KMS-11 (cell line): ENCODE measurements around the gene TSACC.
"Not testable (repeated sequence)": the region's sequence is repeated elsewhere in the genome, so short reads cannot be mapped to it uniquely, and the experiment has no call there.

Source experiments
- H2AFZ ChIP-seq: fragments of 200-600 bp; sonication (generic); 2 replicates; pipeline ENCODE4 v1.6.1; 2016; ENCODE audit warnings: antibody characterized with exemption, mixed run types, low read depth
- H3K27ac ChIP-seq: fragments of 200-600 bp; sonication (generic); 2 replicates; pipeline ENCODE4 v1.6.1; 2016; ENCODE audit warnings: mild to moderate bottlenecking, mixed run types
- H3K27me3 ChIP-seq: fragments of 200-600 bp; sonication (generic); 2 replicates; pipeline ENCODE4 v1.6.1; 2017; ENCODE audit warnings: mild to moderate bottlenecking, low read depth, mixed run types, moderate library complexity; ENCODE audit not compliant: insufficient read depth
- H3K36me3 ChIP-seq: fragments of 200-600 bp; sonication (generic); 2 replicates; pipeline ENCODE4 v1.6.1; 2017; ENCODE audit warnings: mild to moderate bottlenecking, mixed run types; ENCODE audit not compliant: insufficient read depth
- H3K4me1 ChIP-seq: fragments of 200-600 bp; sonication (generic); 2 replicates; pipeline ENCODE4 v1.6.1; 2016; ENCODE audit warnings: mild to moderate bottlenecking, low read depth, mixed run types; ENCODE audit not compliant: poor library complexity, severe bottlenecking
- H3K4me2 ChIP-seq: fragments of 200-600 bp; sonication (generic); 2 replicates; pipeline ENCODE4 v1.7.0; 2016; ENCODE audit warnings: mild to moderate bottlenecking, mixed run types
- H3K4me3 ChIP-seq: fragments of 200-600 bp; sonication (generic); IDR thresholded peaks from 2 replicates; pipeline ENCODE4 v1.6.1; 2017; ENCODE audit warnings: low read depth, low read length, mixed read lengths; ENCODE audit not compliant: insufficient read depth
- H3K79me2 ChIP-seq: fragments of 200-600 bp; sonication (generic); 2 replicates; pipeline ENCODE4 v1.6.1; 2016; ENCODE audit warnings: low read depth, mixed run types; ENCODE audit not compliant: insufficient read depth
- H3K9ac ChIP-seq: fragments of 200-600 bp; sonication (generic); 2 replicates; pipeline ENCODE4 v1.6.1; 2016; ENCODE audit warnings: mild to moderate bottlenecking, mixed run types
- H4K20me1 ChIP-seq: fragments of 200-600 bp; sonication (generic); 2 replicates; pipeline ENCODE4 v1.6.1; 2016; ENCODE audit warnings: mild to moderate bottlenecking, mixed run types; ENCODE audit not compliant: insufficient read depth
- TF ChIP-seq, protein P1 (sequence below): fragments of 200-600 bp; sonication (generic); conservative IDR thresholded peaks from 2 replicates; pipeline ENCODE4 v1.6.1; 2017; ENCODE audit warnings: low read depth, mild to moderate bottlenecking, antibody characterized with exemption, low read length, moderate library complexity, mixed read lengths

TSACC gene

DNA sequence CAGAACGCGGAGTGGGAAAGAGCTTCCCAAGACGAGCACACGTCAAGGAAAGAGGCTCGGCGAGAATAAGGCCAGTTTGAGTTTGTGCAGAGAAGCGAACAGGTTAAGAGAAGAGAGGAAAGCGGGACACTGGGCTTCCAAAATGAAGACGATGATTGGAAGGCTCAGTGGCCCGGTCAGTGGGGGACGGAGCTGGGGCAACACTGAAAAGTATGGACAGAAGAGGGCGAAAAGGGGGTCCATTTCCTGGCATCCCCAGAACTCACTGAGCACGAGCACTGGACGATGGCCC lies 492 bp upstream of the TSACC start:
- peaks cover 37% of the 10 kb centered on the region; the same call in 1 of the 2 replicates for H3K36me3 ChIP-seq
- H3K4me2 ChIP-seq, result peak overlapping the region; percentile 79
- peak overlapping the region; percentile 65 for H3K9ac ChIP-seq
- peaks cover 24% of the 10 kb centered on the region for H3K4me1 ChIP-seq
- TF ChIP-seq, protein P1, sequence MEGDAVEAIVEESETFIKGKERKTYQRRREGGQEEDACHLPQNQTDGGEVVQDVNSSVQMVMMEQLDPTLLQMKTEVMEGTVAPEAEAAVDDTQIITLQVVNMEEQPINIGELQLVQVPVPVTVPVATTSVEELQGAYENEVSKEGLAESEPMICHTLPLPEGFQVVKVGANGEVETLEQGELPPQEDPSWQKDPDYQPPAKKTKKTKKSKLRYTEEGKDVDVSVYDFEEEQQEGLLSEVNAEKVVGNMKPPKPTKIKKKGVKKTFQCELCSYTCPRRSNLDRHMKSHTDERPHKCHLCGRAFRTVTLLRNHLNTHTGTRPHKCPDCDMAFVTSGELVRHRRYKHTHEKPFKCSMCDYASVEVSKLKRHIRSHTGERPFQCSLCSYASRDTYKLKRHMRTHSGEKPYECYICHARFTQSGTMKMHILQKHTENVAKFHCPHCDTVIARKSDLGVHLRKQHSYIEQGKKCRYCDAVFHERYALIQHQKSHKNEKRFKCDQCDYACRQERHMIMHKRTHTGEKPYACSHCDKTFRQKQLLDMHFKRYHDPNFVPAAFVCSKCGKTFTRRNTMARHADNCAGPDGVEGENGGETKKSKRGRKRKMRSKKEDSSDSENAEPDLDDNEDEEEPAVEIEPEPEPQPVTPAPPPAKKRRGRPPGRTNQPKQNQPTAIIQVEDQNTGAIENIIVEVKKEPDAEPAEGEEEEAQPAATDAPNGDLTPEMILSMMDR, result no peak; the same call in 1 of the 2 replicates
- H3K27ac ChIP-seq, result peak overlapping the region; percentile 79
- peak overlapping the region; percentile 100 for H3K4me3 ChIP-seq
- H4K20me1 ChIP-seq, result peaks cover 22% of the 10 kb centered on the region
- H3K79me2 ChIP-seq, result peaks cover 50% of the 10 kb centered on the region
- no peaks in the 10 kb centered on the region for H3K27me3 ChIP-seq
- H2AFZ ChIP-seq, result peak overlapping the region; percentile 47

DNA sequence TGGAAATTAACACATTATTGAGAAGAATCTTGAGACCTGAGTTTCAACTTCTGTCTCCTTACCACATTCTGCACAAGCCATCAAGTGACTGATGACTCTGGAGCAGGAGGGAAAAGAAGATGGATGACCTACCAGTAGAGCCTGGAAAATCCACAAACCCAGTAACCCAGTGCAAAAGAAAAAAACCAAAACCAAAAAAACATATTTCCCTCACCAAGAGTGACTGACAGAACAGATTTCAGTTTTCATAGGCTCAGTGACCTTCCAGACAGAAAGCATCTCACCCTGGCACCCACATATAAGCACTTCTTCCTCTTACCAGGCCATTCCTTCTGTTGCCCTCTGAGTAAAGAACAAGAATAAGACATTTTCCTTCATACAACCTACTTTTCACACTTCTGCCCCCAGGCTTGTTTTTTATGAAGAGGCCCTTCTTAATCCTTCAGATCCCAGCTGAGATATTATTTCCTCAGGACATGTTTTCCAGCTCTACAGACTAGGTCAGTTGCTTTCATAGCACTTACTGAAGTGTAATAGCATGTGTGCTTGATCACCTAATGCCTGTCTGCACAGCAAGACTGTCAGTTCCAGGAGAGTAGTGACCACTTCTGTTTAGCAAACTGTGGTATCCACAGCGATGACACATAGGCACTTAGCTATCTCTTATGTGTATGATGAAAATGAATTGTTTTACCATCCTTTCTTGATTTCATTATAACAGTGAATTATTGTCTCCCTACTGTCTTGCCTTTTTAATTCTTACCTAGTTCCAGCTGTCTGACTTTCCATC lies 4.0 kb downstream of the TSACC start:
- H3K36me3 ChIP-seq, result no peaks in the 10 kb centered on the region
- H3K4me1 ChIP-seq, result peaks cover 3% of the 10 kb centered on the region
- no peak overlapping the region for H3K9ac ChIP-seq
- H3K27me3 ChIP-seq, result peaks cover 3% of the 10 kb centered on the region; the same call in 1 of the 2 replicates
- no peak overlapping the region for H3K27ac ChIP-seq
- H3K79me2 ChIP-seq, result peaks cover 8% of the 10 kb centered on the region
- H4K20me1 ChIP-seq, result no peaks in the 10 kb centered on the region
- no peak overlapping the region for H3K4me3 ChIP-seq
- H3K4me2 ChIP-seq, result no peak overlapping the region
- H2AFZ ChIP-seq, result no peak overlapping the region
- TF ChIP-seq, protein P1, result no peak

DNA sequence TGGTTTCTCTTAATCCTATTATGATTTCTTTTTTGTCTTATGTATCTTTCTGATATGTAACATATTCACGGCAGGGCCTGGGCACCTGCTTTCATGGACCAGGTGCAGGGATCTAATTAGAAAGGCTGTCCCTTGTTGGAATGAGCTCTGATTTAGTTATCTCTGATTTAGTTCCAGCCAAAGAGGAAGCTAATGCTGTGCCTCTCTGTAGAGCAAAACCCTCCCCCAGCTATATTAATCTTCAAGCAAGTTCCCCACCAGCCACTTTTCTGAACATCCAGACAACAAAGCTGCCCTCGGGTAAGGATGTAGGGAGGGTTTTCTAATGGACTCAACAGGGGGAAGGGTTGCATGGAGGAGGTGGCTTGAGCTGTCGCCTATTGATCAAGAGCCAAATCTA lies 6.1 kb downstream of the TSACC start:
- H3K9ac ChIP-seq, result no peak overlapping the region
- peaks cover under 1% of the 10 kb centered on the region for H3K4me1 ChIP-seq
- no peak overlapping the region for H2AFZ ChIP-seq
- no peak overlapping the region for H3K4me3 ChIP-seq
- no peaks in the 10 kb centered on the region for H3K36me3 ChIP-seq
- no peaks in the 10 kb centered on the region for H3K79me2 ChIP-seq
- peaks cover 3% of the 10 kb centered on the region; the same call in 1 of the 2 replicates for H3K27me3 ChIP-seq
- H3K4me2 ChIP-seq, result no peak overlapping the region
- H3K27ac ChIP-seq, result no peak overlapping the region
- TF ChIP-seq, protein P1, result no peak
- H4K20me1 ChIP-seq, result no peaks in the 10 kb centered on the region

DNA sequence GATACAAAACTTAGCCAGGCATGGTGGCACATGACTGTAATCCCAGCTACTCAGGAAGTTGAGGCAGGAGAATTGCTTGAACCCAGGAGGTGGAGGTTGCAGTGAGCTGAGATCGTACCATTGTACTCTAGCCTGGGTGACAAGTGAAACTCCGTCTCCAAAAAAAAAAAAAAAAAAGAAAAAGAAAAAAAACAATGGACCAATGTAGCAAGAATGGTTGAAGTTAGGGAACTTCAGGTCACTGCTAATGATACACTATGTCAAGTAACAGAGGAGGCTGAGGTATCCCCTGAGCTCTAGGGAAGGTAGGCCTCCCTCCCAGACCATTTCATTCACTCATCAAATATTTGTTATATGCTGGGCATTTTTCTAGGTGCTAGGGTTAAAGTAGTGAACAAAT lies 7.7 kb downstream of the TSACC start:
- H3K36me3 ChIP-seq, H3K27me3 ChIP-seq, H4K20me1 ChIP-seq, H3K4me2 ChIP-seq, H3K79me2 ChIP-seq, H3K27ac ChIP-seq, H3K9ac ChIP-seq, H2AFZ ChIP-seq, H3K4me1 ChIP-seq, H3K4me3 ChIP-seq: not testable (repeated sequence)

DNA sequence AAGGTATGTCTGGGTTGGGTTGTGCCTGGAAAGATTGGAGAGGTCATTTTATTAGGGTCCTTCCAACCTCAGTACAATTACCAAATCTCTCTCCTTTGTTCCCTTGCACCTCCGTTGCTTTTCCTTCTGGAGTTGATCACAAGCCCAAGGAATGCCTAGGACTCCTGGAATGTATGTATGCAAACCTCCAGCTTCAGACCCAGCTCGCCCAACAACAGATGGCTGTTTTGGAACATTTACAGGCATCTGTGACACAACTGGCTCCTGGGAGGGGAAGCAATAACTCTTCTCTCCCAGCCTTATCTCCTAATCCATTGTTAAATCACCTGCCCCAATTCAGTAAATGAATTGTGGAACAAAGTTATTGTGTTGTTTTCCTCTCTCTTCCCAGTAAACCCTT lies 8.3 kb downstream of the TSACC start:
- no peak overlapping the region for H3K4me2 ChIP-seq
- no peaks in the 10 kb centered on the region for H3K4me1 ChIP-seq
- H3K9ac ChIP-seq, result no peak overlapping the region
- H3K4me3 ChIP-seq, result no peak overlapping the region
- no peaks in the 10 kb centered on the region for H4K20me1 ChIP-seq
- H3K27ac ChIP-seq, result no peak overlapping the region
- TF ChIP-seq, protein P1, result no peak
- no peak overlapping the region for H2AFZ ChIP-seq
- H3K79me2 ChIP-seq, result no peaks in the 10 kb centered on the region
- peaks cover 8% of the 10 kb centered on the region; the same call in 1 of the 2 replicates for H3K27me3 ChIP-seq
- no peaks in the 10 kb centered on the region for H3K36me3 ChIP-seq
